Epithelial cell of esophagus (primary cell): ENCODE results near the gene GPC3.

Experiments used
- DNase-seq: peaks from one replicate; pipeline ENCODE4 v3.0.0; 2010; ENCODE audit warnings: low read depth
- H3K4me3 ChIP-seq: 2 replicates; pipeline ENCODE4 v1.5.1; 2011; ENCODE audit warnings: mild to moderate bottlenecking, low read length, control low read depth
- CTCF ChIP-seq: IDR thresholded peaks from 2 replicates; pipeline ENCODE4 v1.5.1; 2011; ENCODE audit warnings: low read depth, mild to moderate bottlenecking, low read length, control low read depth, inconsistent platforms; ENCODE audit not compliant: insufficient read depth; ENCODE audit errors: missing control alignments

GPC3 gene

GRCh38 chrX:133607419-133608348 is 377.7 kb downstream of the GPC3 start:
- H3K4me3 ChIP-seq: no peak overlapping the region
- DNase-seq: no peak
- no peak for TF ChIP-seq CTCF

- no peak for TF ChIP-seq CTCF
Observed at GRCh38 chrX:133606990-133607389, 378.4 kb downstream of the GPC3 start.

GRCh38 chrX:133604801-133605200 is 380.6 kb downstream of the GPC3 start:
- no peak for TF ChIP-seq CTCF
- no peak for DNase-seq
- no peak overlapping the region for H3K4me3 ChIP-seq

More at GRCh38 chrX:133606990-133607389, 378.4 kb downstream of the GPC3 start:
- no peak for DNase-seq
- H3K4me3 ChIP-seq: no peak overlapping the region

- TF ChIP-seq CTCF: no peak
- no peak for DNase-seq
Observed at GRCh38 chrX:133602881-133603280, 382.5 kb downstream of the GPC3 start.

GRCh38 chrX:133601116-133601515 is 384.3 kb downstream of the GPC3 start:
- no peak for TF ChIP-seq CTCF
- H3K4me3 ChIP-seq: no peak overlapping the region
- no peak for DNase-seq

More at GRCh38 chrX:133602881-133603280, 382.5 kb downstream of the GPC3 start:
- H3K4me3 ChIP-seq: no peak overlapping the region

- H3K4me3 ChIP-seq: no peak overlapping the region
- no peak for DNase-seq
- TF ChIP-seq CTCF: no peak
Observed at GRCh38 chrX:133600536-133600935, 384.9 kb downstream of the GPC3 start.
